ENCODE measurements around the gene LRGUK. TPM values are rescaled to one million over a fixed set of nuclear protein-coding genes. Genes with fewer than 3 reads are reported as not detected.
"Not testable (repeated sequence)": the region's sequence is repeated elsewhere in the genome, so short reads cannot be mapped to it uniquely, and the experiment has no call there.

LRGUK gene
- 1.6 TPM for total RNA-seq

- DNase-seq, result peak; percentile 92
These were observed at the start of gene LRGUK for GRCh38 chr7:134126966-134127848. LRGUK (plus strand) TSS chr7:134127340; CDS start chr7:134127368, 28 bp downstream.

- DNase-seq, result not testable (repeated sequence)
These were observed 49.6 kb upstream of the LRGUK start for GRCh38 chr7:134077560-134077959.

GRCh38 chr7:134078991-134079390 is 48.1 kb upstream of the LRGUK start:
- DNase-seq, result no peak

- DNase-seq, result no peak
These were observed 45.4 kb upstream of the LRGUK start for GRCh38 chr7:134081695-134082094.

- no peak for DNase-seq
These were observed 43.2 kb upstream of the LRGUK start for GRCh38 chr7:134083766-134084487.

- DNase-seq, result no peak
These were observed 42.5 kb upstream of the LRGUK start for GRCh38 chr7:134084488-134085144.

- DNase-seq, result no peak
These were observed 41.8 kb upstream of the LRGUK start for GRCh38 chr7:134085311-134085710.

GRCh38 chr7:134086998-134087735 is 40.0 kb upstream of the LRGUK start:
- DNase-seq, result no peak

GRCh38 chr7:134088199-134088598 is 38.9 kb upstream of the LRGUK start:
- no peak for DNase-seq

- no peak for DNase-seq
These were observed 37.7 kb upstream of the LRGUK start for GRCh38 chr7:134089446-134089845.

- DNase-seq, result no peak
These were observed 29.1 kb upstream of the LRGUK start for GRCh38 chr7:134098072-134098471.

- no peak for DNase-seq
These were observed 25.4 kb upstream of the LRGUK start for GRCh38 chr7:134101716-134102115.

- DNase-seq, result no peak
These were observed 23.0 kb upstream of the LRGUK start for GRCh38 chr7:134104166-134104565.

GRCh38 chr7:134105841-134106240 is 21.3 kb upstream of the LRGUK start:
- peak; percentile 3 for DNase-seq

- DNase-seq, result no peak
These were observed 18.3 kb upstream of the LRGUK start for GRCh38 chr7:134108802-134109201.

GRCh38 chr7:134113655-134114054 is 13.5 kb upstream of the LRGUK start:
- no peak for DNase-seq

GRCh38 chr7:134114992-134115391 is 12.1 kb upstream of the LRGUK start:
- DNase-seq, result no peak

- no peak for DNase-seq
These were observed 6.7 kb upstream of the LRGUK start for GRCh38 chr7:134120405-134120804.

GRCh38 chr7:134121632-134122139 is 5.5 kb upstream of the LRGUK start:
- no peak for DNase-seq

GRCh38 chr7:134122980-134123379 is 4.2 kb upstream of the LRGUK start:
- no peak for DNase-seq

- DNase-seq, result no peak
These were observed 994 bp upstream of the LRGUK start for GRCh38 chr7:134126146-134126545.

- no peak for DNase-seq
These were observed 559 bp upstream of the LRGUK start for GRCh38 chr7:134126596-134126965.
